HG03039 (cell line): Measurements from ENCODE around the gene FBH1.

ENCODE experiments used
- ATAC-seq: cut with Tn5 transposase; IDR thresholded peaks from one replicate; pipeline ENCODE4 v1.9.1; 2021; ENCODE audit warnings: mild to moderate bottlenecking, moderate library complexity; ENCODE audit not compliant: unreplicated experiment

FBH1 gene

DNA sequence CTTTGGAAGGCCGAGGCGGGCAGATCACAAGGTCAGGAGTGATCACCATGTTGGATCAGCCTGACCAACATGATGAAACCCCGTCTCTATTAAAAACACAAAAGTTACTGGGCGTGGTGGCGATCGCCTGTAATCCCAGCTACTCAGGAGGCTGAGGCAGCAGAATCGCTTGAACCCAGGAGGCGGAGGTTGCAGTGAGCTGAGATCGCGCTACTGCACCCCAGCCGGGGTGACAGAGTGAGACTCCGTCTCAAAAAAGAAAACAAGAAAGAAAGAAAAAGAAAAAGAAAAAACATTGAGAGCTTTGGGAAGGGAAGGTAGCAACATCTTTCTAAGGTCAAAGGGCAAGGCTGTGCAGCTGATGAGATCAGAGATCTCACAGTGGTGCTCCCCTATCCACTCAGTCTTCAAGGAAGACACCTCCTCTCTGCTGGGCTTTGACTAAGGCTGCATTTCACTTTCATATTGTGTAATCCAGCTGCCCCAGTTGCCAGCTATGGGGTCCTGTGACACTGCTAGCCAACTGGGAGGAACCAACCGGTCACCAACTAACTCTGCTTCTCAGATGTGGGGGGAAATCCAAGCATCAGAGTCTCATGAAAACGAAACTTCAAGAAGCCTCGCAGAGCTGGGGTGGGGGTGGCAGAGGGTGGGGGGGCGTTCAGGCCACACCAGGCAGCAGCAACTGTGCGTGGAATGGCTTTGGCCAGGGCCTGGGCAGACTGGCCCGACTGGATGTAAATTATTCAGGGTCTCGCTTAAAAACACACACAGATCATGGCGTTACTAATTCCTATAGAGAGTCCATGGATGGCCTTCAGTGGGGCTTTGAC is 85.8 kb downstream of the FBH1 start:
- ATAC-seq = peak; percentile 52

DNA sequence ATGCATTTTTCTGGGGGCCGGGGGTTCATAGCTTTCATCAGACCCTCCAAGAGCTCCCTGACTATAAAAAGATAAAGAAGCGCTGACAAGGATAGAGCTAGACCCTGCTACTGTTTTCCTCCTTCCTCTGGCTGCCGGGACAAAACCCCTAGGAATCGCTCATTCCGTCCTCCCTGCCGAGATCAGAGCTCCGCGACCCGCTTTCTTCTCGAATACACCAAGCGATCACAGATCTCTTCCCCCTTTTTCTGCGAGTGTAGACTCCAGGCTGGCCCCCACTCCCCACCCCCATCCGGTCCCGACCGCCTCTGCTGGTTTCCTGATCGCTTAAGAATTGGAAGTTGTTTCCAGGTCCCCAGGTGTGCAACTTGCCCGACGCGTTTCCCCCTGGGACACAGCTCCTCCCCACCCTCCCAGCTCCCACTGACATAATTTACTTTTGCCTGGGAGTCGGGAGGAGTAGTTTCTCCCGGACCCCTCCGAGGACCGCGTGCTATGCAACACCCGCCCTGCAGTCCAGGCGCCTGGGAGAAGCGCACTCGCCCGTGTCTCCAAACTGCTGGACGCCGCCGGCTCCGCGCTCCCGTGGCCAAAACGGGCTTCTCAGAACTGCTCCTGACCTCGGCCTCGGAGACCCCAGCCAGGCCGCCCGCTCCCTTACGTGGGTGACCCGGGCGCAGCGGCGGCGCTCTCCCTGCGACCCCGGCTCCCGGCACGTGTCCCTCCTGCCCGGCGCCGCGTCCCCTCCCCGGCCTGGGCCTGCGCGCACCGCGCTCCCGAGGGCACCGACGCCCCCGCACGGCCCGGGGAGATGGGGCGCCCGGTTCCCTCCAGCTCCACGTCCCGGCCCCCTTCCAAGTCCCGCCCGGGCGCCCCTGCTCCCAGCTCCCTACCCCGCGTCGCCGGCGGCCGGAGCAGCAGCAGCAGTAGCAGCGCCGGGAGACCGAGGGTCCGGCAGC is 86.7 kb downstream of the FBH1 start:
- ATAC-seq = peak; percentile 15

GRCh38 chr10:5977471-5978229 is 87.6 kb downstream of the FBH1 start, which contains the start of gene IL15RA:
TSS of gene IL15RA (minus strand) at chr10:5977543. CDS start at chr10:5977492, 51 bp downstream.
- peak; percentile 54 for ATAC-seq

- no peak for ATAC-seq
These were observed 88.1 kb downstream of the FBH1 start for GRCh38 chr10:5978230-5978489.

DNA sequence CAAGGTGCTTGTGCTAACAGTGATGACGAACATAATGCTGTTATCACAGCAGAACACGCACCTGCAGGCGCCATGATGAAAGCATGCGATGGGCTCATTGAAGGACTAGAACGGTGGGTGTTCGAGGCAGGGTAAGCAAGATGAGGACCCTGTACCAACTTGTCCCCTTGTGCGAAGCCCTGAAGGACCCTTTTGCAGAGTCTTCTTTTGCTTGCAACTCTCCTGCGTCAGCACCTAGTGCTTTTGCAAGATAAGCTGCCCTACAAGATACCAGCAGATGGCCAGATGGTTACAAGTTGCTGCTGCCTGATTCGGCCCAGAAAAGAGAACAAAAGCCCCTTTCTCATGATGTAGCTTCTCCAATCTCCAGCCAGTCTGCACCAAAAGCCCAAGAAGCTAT is 91.5 kb downstream of the FBH1 start:
- no peak for ATAC-seq

DNA sequence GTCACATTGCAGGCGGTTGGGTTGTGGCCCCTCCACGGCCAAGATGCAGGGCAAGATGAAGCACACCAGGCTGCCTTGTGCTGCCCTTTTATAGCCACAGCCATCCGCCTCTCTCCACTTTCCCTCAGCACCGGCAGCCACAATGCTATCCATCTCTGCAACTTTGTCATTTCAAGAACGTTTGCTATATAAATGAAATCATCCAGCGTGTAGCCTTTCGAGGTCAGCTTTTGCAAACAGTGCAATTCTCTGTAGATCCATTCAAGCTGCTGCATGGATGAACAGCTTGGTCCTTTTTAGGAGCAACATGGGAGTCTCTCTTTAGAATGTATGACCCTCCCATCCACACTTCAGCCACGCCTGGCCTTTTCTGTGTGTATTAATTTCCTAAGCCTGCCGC is 93.7 kb downstream of the FBH1 start:
- no peak for ATAC-seq

GRCh38 chr10:5985029-5985428 is 95.0 kb downstream of the FBH1 start:
- no peak for ATAC-seq
